NCI-H524 (cell line): Measurements from ENCODE around the gene CERS1.
A peak's percentile ranks its signal among the peaks of the same experiment; 100 is the strongest.

Experiments used
- DNase-seq, 2 experiments: peaks; one replicate each; lab custom pipeline; 2025; lab: John Stamatoyannopoulos, UW

Gene CERS1

DNA sequence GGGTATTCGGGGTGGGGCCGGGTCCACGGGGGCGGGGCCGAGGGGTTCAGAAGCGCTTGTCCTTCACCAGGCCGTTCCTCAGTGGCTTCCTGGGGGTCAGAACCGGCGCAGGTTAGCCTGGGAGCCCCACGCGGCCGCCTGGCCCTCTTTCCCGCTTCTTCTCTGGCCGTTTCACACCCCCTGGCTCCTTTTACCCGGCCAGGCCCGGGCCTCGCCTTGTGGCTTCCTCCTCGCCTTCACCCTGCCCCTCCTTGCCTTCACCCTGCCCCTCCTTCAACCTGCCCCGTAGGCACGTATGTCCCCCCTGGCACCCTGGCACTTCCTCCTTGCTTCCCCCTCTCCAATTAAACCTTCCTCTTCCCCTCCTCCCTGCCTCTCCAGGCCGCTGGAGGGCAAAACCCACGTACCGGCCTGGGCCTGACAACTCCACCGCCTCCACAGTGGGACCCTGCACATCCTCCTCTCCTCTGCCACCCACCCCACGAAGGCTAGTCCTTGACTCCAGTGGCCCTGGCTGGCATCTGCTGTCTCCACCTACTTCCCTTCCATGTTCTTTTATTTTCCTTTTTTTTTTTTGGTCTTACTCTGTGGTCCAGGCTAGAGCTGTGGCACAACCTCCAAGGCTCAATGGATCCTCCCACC is 25.3 kb downstream of the CERS1 start:
- DNase-seq, result no peak

DNA sequence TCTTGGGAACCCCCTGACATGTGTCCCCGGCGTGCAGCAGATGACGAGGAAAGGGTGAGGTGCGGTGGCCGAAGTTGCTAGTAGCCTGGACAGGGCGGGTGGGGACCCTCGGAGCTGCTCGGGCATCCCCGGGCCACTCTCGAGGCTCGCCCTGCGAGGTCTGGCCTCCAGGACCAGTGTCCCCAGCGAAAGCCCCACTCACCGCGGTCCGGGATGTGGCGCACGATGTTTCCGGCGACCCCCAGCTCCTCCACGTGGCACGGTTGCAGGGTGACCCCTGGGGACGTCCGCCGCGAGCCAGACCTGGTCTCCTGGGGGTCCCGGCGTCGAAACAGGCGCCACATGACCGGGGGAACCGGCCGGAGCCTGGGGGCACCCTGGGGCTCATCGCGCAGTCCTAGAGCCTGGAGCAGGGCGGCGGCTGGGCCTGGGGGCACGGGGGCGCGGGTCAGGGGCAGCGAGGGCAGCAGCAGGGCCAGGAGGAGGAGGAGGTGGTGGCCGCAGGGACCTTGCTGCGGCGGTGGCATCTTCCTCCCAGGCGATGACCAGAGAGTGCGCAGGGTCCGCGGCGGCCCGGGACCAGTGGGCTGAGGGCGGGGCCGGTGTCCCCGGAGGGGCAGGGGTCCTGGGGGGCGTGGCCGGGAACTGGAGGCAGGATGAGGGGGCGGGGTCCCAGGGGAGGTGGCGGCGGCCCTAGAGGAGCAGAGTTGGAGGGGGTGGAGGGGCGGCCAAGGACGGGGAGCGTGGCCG is 26.0 kb downstream of the CERS1 start:
- DNase-seq, result no peak

GRCh38 chr19:18869023-18869618 is 26.8 kb downstream of the CERS1 start:
- no peak for DNase-seq

- no peak for DNase-seq
Observed at GRCh38 chr19:18868380-18869022, 27.5 kb downstream of the CERS1 start.

GRCh38 chr19:18867751-18868150 is 28.2 kb downstream of the CERS1 start:
- no peak for DNase-seq

- no peak for DNase-seq
Observed at GRCh38 chr19:18867199-18867598, 28.8 kb downstream of the CERS1 start.

DNA sequence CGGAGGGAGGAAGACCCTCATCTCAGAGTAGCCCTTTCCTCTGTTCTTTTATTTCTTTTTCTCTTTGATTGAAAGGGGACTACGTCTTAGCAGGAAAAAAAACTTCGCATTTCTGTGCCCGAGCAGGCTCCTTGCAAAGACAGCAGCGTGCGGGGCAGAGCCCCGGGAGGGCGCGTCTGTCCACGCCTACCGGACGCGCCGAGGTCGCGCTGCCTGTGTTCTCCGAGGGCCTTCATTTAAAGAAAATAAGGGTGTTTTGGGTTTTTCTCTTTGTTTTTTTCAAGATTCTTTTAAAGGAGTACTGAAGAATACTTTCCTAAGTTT is 29.2 kb downstream of the CERS1 start:
- DNase-seq, result no peak

DNA sequence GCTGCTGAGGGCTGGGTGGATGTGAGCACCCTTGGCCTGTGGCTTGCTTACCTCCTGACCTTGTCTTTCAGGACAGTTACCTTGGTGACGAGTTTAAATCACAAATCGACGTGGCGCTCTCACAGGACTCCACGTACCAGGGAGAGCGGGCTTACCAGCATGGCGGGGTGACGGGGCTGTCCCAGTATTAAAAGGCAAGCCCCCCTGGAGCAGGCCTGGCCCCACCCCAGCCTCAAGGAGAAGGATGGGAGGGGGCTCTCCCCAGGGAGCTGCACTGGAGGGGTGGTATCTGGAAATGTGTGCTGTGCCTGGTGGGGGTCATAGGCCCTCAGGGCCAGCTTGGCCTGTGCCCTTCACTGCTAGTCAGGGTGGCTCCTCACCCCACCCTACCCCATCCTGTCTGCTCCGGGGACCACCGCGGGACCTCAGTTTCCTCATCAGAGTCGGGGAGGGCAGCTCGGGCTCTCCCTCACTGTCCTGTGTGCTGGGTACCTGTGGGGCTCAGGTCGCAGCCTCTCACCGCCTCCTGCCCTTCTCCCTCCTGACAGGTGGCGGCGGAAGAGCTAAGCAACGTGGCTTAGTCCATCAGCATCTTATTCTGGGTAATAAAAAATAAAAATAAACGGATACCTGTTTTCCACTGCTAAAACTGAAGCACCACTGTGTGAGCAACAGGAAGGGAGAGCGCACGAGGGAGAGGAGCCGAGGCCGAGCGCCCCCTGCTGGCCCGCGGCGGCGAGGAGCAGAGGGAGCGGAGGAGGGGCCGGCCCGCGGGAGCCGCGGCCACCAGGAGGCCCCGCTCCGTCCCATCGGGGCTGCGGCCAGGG is 29.8 kb downstream of the CERS1 start:
- DNase-seq, result peak in 1 of 2 experiments; percentile 53

DNA sequence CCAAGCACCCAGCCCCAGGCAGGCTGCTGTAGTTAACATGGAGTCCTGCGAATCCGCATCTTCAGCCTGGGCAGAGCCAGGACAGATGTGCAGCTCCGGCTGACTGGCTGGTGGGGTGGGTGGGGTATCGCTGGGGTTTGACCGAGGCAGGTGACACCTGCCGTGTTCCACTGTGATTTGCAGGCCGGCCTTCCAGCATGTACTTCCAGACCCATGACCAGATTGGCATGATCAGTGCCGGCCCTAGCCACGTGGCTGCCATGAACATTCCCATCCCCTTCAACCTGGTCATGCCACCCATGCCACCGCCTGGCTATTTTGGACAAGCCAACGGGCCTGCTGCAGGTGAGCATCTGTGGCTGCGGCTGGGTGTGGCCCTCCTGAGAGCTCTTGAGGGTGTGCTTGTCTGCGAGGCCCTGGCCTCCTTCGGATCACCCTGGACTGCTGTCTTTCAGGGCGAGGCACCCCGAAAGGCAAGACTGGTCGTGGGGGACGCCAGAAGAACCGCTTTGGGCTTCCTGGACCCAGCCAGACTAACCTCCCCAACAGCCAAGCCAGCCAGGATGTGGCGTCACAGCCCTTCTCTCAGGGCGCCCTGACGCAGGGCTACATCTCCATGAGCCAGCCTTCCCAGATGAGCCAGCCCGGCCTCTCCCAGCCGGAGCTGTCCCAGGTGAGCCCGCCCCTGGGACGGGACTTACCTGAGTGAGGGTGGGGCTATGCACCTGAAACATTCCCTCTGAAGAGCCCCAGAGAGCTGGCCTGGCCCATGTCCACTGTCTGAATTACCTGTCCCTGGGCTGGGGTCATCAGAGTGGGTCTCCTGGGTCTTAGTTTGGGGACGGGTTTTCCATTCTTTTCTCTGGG is 30.6 kb downstream of the CERS1 start:
- no peak for DNase-seq

GRCh38 chr19:18863843-18864362 is 32.1 kb downstream of the CERS1 start:
- no peak for DNase-seq

DNA sequence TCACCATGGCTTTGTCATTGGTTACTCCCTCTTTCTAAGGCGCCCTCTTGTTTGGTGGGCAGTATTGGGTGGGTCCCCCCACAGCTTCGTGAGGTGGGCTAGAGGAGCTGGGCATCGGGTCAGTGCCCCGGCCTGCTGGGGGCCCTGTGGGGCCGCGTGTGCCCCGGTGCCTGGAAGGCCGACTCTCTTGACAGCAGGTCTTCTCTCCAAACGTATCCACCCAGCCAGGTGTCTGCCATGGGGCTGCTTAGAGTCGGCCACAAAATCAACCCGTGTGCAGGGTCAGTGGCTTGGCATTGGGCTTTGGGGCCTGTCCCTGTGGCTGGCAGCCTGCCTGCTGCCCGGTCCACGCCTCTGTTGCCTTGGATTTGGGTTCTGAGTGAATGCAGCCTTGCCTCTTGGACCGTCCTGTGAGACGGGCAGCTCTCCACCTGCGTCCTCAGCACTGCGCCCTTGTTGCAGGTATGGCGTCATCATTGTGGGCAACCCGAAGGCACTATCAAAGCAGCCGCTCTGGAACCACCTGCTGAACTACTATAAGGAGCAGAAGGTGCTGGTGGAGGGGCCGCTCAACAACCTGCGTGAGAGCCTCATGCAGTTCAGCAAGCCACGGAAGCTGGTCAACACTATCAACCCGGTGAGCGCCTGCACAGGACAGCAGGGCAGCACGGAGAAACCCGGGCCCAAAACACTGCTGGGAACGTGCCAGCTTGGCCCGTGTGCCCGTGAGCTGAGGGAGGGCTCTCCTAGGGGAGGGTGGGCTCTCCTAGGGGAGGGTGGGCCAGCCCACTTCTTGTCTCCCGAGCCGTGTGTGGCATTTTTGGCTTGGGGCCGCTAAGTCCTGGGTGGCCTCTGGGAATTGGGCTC is 32.7 kb downstream of the CERS1 start:
- no peak for DNase-seq

DNA sequence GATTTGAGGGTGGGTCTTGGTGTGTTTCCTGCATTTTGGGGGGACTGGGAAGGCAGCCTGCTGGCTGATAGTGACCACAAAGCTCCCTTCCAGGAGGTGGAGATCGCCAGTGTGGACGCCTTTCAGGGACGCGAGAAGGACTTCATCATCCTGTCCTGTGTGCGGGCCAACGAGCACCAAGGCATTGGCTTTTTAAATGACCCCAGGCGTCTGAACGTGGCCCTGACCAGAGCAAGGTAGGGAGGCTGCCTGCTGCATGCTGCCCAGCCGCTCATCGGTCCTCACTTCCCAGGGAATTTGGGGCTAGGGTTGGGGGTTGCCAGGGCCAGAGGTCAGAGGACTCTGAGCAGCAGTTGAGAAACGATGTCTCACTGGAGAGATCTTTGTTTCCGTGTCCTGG is 34.0 kb downstream of the CERS1 start:
- no peak for DNase-seq

- DNase-seq, result no peak
Observed at GRCh38 chr19:18861235-18861634, 34.7 kb downstream of the CERS1 start.

DNA sequence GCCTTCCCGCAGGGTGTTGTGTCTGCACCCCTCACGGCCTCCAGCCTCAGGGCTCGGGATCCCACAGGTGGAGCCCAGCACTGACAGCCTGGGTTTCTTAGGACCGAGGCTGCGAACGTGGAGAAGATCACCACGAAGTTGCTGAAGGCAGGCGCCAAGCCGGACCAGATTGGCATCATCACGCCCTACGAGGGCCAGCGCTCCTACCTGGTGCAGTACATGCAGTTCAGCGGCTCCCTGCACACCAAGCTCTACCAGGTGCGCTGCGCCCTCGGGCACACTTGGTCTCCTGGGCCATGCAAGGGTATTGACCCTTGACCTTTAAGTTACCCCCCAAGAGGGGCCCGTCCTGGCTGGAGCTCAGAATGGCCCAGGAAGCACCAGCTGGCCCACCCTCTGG is 35.2 kb downstream of the CERS1 start:
- no peak for DNase-seq

GRCh38 chr19:18860302-18860700 is 35.7 kb downstream of the CERS1 start:
- no peak for DNase-seq

DNA sequence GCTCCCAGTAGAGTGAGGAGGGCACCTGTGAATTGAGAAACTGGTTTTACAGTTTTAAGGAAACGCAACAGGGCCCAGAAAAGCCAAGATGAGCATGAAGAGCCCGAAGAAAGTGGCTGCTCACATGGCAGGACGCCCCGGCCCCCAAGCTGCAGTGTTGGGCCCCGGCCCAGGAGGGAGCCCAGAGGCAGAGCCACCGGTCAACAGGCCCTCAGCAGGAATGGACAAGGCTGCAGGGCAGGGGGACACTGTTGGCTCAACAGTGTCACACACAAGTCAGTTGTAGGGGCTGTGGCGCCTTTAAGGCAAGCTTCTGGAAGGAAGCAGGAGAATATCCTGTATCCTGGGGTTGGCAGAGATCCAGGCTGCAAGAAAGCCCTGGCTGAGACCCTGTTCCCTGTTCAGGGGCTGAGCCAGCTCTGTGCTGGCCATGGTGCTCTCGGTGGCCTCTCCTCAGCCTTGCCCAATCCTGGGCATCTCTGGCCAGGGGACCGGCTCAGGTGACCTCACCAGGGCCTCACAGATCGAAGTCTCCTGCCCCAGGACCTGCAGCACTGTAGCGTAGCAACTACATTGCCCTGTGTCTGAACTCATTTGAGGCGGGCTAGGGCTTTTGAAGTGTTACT is 36.2 kb downstream of the CERS1 start:
- no peak for DNase-seq

- DNase-seq, result no peak
Observed at GRCh38 chr19:18858906-18859646, 36.9 kb downstream of the CERS1 start.

DNA sequence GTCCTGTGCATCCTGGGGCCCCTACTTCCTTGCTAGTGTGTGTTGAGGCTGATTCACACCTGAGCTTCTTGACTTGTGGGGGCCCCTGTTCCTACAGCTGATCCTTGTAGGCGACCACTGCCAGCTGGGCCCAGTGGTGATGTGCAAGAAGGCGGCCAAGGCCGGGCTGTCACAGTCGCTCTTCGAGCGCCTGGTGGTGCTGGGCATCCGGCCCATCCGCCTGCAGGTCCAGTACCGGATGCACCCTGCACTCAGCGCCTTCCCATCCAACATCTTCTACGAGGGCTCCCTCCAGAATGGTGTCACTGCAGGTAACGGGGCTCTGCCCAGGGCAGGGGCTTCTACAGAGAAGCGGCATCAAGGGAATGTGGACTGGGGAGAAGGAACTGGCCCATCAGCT is 38.7 kb downstream of the CERS1 start:
- no peak for DNase-seq
